HG03354 (cell line): ENCODE results near the gene KLHL29.

Experiments used
- ATAC-seq: cut with Tn5 transposase; IDR thresholded peaks from one replicate; pipeline ENCODE4 v1.9.1; 2021; ENCODE audit warnings: mild to moderate bottlenecking; ENCODE audit not compliant: unreplicated experiment, poor library complexity, severe bottlenecking

KLHL29 gene

GRCh38 chr2:23669413-23670244 lies 284.6 kb downstream of the KLHL29 start:
- no peak for ATAC-seq

DNA sequence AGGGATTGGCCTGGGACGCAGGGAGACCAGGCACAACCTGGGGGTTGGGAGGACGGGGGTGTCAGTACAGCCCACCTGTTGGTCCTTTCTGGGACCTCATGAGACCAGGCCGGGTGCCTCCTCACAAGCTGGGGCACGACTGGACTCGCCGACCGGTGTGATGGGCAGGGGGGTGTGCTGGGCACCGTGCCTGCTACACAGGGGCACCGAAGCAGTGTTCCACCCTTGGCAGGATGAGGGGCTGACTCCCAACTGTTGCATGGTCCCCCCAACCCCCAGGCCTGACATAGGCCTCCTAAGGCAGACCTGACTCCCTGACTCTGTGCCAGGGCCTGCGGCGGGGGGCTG lies 285.2 kb downstream of the KLHL29 start:
- no peak for ATAC-seq

- ATAC-seq = no peak
Observed at GRCh38 chr2:23673082-23673481, 288.1 kb downstream of the KLHL29 start.

- peak; percentile 43 for ATAC-seq
Observed at GRCh38 chr2:23673830-23674679, 289.1 kb downstream of the KLHL29 start.

DNA sequence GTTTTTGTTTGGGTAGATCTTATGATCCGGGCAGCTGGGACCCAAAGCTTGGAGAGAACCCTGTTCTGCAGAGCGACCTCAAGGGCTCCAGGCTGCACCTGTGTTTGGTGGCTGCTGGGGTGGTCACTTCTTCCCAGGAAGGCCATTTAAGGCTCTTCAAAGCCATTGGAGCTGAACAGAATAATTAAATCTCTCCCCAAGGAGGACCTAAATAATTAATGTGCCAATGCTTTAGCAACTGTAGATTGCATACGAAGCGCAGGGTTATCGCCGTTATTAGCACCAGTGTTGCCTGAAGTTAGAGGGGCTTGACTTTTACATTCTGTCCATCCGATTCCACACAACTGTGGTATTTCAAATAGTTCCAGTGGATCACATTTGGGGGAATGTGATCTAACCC lies 290.5 kb downstream of the KLHL29 start:
- ATAC-seq = no peak

DNA sequence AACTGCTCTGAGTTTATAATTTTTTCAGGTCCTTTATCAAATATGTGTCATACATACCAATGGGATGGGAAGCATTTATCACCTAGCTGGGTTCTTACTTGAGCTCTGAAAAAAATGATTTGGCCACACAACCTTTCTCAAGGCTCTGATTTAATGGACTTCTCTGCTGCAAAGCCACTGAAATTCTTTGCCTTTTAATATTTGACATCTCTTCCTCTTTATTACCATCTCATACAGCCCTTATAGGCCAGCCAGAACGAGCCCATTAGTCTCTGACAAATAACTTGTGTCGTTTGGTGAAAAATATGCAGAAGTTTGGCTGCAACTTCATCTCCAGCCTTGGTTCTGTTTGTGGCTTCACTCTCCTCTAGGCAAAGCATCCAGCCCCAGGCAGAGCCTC lies 292.9 kb downstream of the KLHL29 start:
- ATAC-seq = no peak

DNA sequence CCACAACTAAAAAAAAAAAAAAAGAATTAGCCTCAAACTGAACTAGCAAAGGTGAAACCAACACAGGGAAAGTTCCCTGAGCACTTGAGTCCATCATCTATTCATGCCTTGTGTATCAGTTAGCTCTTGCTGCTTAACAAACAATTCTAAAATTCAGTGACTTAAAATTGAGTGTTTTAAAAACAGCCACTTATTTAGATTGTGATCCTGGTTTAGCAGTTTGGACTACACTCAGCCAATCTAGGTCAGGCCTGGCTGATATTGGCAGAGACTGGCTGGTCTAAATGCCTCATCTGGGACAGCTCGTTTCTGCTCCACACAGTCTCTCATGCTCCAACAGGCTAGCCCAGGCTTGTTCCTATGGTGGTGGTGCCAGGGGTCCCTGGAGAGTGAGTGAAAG lies 294.1 kb downstream of the KLHL29 start:
- no peak for ATAC-seq

- ATAC-seq = no peak
Observed at GRCh38 chr2:23680951-23681350, 296.0 kb downstream of the KLHL29 start.

DNA sequence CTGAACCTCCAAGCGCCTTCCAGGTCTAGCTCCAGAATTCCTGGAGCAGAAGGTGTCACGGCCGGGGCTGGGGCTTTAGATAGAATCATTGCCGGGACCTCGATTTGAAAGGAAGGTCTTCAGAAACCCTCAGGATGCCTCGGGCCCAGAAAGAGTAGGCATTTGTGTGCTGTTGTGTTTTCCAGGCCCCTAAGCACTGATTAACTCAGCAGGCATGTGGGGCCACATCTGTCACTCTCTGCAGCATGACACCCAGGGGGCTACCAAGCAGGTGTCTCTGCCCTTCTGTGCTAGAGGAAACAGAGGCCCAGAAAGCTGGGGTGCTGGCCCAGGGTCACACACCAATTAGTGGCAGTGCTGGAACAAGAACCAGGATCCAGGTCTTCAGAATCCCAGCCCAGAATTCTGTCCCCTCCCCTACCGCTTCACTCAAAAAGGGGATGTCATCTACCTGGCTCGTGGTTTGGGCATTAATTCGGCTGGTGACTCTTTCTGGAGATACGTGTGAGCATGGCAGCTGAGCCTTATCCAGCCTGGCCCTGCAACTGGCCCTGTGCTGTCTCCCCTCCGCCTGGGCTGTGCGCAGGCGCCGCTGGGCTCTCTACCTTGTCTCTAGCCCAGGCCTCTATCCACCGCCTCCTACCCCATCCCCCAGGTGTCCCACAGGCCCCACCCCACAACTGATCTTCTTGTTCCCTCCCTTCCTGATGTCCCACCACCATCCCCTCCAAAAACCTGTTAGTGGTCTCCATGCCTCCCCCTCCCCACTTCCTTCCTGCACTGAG lies 296.6 kb downstream of the KLHL29 start:
- no peak for ATAC-seq

DNA sequence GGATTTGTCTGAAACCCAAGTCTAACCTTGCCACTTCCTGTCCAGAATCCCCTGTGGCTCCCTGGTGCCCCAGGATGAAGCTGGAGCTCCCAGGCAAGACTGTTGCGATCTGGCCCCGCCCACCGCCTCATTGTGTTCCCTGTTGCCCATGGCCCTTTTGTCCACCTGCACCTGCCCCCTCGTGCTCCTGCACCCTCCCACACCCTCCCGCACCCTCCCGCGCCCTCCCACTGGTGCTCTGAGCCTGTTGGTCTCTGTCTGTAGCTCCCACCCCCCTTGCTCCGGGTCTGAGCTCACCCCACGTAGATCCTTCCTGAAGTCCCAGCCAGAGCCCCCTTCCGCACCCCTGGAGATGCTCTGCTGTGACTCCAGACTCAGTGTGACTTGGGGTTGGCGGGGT lies 297.5 kb downstream of the KLHL29 start:
- ATAC-seq = no peak

DNA sequence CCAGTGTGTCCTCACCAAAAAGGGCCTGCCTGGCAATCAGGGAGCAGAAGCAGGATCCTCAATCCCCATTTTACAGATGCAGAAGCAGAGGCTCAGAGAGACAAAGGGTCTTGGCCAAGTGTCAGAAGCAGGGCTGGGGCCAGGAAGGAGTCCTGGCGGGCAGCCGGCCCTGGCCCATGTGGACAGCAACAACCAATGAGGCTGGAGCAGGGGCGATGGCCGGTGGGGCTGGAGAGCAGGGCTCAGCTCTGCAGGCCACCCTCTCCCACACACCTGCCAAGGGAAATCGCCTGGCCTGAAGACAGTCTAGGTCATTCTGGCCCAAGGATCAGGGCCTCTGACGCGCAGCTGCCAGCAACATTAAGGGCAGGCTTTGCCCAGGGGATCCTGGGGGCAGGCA lies 298.0 kb downstream of the KLHL29 start:
- ATAC-seq = no peak

GRCh38 chr2:23684395-23685176 lies 299.6 kb downstream of the KLHL29 start:
- ATAC-seq = no peak

GRCh38 chr2:23685181-23685580 lies 300.2 kb downstream of the KLHL29 start:
- no peak for ATAC-seq

DNA sequence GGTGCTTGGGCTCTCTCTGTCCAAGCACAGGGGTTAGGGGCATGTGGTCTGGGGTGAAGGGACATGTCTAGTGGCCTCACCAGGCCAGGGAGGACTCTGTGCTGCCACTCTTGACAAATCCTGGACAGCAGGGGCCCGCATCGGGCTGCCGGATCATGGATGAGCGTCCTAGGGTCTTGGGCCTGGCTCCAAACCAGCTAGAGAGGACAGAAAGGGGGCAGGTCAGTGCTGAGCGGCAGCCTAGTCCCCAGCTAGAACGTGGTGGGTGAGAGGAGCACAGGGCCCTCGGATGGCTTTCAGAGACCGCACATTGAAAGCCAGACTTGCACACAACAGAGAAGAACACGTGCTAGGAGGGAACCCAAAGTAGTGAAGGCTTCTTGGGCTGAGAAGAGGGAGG lies 300.7 kb downstream of the KLHL29 start:
- no peak for ATAC-seq

GRCh38 chr2:23686405-23687029 lies 301.5 kb downstream of the KLHL29 start:
- no peak for ATAC-seq

DNA sequence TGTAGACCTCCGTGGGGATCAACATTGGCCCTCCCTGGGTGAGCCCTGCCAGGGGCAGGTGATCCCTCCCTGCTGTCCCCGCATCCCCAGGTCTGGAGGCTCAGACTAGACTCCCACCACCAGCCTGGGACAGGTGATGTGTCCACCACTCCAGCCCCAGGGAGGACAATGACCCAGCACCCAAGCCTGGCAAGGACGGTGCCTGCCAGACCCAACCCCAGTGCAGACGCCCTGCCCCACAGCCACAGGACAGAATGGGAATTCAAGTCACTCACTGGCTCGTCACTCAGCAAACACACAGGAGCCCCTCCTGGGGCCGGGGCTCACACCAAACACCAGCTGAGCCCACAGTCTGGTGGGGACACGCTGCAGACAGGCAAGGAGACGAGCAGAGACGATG lies 302.2 kb downstream of the KLHL29 start:
- ATAC-seq = no peak

GRCh38 chr2:23687713-23688112 lies 302.7 kb downstream of the KLHL29 start:
- ATAC-seq = no peak

GRCh38 chr2:23688486-23689130 lies 303.6 kb downstream of the KLHL29 start:
- no peak for ATAC-seq
